Measurements from ENCODE around the gene PHACTR1. TPM values are rescaled to one million over a fixed set of nuclear protein-coding genes. Genes with fewer than 3 reads are reported as not detected.

Gene PHACTR1
- total RNA-seq, 1 donor from 2014 or later, result 8.5 TPM

DNA sequence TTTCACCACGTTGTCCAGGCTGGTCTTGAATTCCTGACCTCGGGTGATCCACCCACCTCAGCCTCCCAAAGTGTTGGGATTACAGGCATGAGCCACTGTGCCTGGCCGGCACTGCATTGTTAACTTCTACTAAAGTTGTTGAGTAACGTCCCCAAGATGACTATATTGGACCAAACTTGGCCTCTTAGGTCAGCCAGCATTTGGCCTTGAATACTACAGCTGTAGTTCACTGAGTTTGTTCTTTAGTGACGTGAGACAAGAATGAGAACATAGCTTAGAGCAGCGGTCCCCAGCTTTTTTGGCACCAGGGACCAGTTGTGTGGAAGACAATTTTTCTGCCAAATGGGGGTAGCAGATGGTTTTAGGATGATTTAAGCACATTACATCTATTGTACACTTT lies 374.6 kb downstream of the PHACTR1 start:
- no peaks in the 10 kb centered on the region for H3K9me3 Mint-ChIP-seq (ENCODE audit: unreplicated experiment)

DNA sequence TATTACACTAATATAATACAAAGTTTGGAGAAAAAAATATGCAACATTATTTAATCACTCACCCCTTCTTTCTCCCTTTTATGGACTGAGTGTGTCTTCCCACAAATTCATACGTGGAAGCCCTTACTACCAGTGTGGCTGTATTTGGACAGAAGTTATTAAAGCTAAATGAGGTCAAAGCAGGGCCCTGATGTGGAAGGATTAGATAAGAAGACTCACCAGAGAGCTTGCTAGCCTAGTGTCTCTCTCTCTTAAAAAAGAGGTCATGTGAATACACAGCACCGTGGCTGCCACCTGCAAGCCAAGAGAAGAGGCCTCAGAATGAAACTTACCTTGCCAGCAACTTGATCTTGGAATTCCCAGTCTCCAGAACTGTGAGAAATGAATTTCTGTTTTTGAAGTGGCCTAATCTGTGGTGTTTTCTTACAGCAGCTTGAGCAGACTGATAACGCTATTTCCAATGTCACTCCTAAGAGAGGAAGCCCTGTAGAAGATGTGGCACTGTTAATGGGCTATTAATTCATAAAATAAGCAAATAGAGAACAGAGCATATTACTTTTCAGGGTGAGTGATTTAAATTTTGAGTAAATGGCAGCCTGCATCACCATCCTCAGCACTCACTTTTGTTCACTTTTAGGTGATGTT lies 378.3 kb downstream of the PHACTR1 start:
- no peak overlapping the region for H3K9ac ChIP-seq (ENCODE audit: low read length)
- H3K9me3 ChIP-seq (ENCODE audit: insufficient read depth, low read depth, low read length), result no peaks in the 10 kb centered on the region
- no peaks in the 10 kb centered on the region for H3K9me3 Mint-ChIP-seq (ENCODE audit: unreplicated experiment)
- FAIRE-seq (no peak), DNase-seq (ENCODE audit: low read depth) (no peak)
- H3K4me1 ChIP-seq (ENCODE audit: insufficient read depth, low read length), result no peaks in the 10 kb centered on the region
- H3K4me3 Mint-ChIP-seq (ENCODE audit: unreplicated experiment), result no peak overlapping the region
- no peaks in the 10 kb centered on the region for H3K79me2 ChIP-seq (ENCODE audit: insufficient read depth, low read length)
- H3K27me3 Mint-ChIP-seq (ENCODE audit: low read depth, unreplicated experiment), result no peaks in the 10 kb centered on the region
- H3K4me1 Mint-ChIP-seq (ENCODE audit: low read depth, unreplicated experiment), result no peaks in the 10 kb centered on the region
- no peaks in the 10 kb centered on the region for H4K20me1 ChIP-seq (ENCODE audit: insufficient read depth, low read length)
- no peaks in the 10 kb centered on the region for H3K36me3 Mint-ChIP-seq (ENCODE audit: low read depth, unreplicated experiment)
- H2AFZ ChIP-seq (ENCODE audit: low read depth, low read length), result no peak overlapping the region
- H3K27ac ChIP-seq (ENCODE audit: low read depth, low read length), result no peak overlapping the region
- H3K27ac Mint-ChIP-seq (ENCODE audit: unreplicated experiment), result no peak overlapping the region
- H3K4me2 ChIP-seq (ENCODE audit: low read length), result no peak overlapping the region
- no peaks in the 10 kb centered on the region for H3K27me3 ChIP-seq (ENCODE audit: insufficient read depth, low read length)
- no peaks in the 10 kb centered on the region for H3K36me3 ChIP-seq (ENCODE audit: insufficient read depth, low read length)
- TF ChIP-seq, protein P1, sequence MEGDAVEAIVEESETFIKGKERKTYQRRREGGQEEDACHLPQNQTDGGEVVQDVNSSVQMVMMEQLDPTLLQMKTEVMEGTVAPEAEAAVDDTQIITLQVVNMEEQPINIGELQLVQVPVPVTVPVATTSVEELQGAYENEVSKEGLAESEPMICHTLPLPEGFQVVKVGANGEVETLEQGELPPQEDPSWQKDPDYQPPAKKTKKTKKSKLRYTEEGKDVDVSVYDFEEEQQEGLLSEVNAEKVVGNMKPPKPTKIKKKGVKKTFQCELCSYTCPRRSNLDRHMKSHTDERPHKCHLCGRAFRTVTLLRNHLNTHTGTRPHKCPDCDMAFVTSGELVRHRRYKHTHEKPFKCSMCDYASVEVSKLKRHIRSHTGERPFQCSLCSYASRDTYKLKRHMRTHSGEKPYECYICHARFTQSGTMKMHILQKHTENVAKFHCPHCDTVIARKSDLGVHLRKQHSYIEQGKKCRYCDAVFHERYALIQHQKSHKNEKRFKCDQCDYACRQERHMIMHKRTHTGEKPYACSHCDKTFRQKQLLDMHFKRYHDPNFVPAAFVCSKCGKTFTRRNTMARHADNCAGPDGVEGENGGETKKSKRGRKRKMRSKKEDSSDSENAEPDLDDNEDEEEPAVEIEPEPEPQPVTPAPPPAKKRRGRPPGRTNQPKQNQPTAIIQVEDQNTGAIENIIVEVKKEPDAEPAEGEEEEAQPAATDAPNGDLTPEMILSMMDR (IDR thresholded peaks at IDR 0.05; ENCODE audit: insufficient read depth, low read depth, low read length), result no peak
- no peak for TF ChIP-seq EZH2 (IDR thresholded peaks at IDR 0.05; ENCODE audit: insufficient read depth, low read length)
- H3K4me3 ChIP-seq (ENCODE audit: insufficient read depth, low read depth, low read length), result no peak overlapping the region

More for the DNA sequence above, 374.6 kb downstream of the PHACTR1 start:
- Histone ChIP-seq H3K9me3 (ENCODE audit: insufficient read depth, low read depth, low read length) (no peaks in the 10 kb centered on the region), H3K27me3 (ENCODE audit: insufficient read depth, low read length) (no peaks in the 10 kb centered on the region), H3K36me3 (ENCODE audit: insufficient read depth, low read length) (no peaks in the 10 kb centered on the region), H3K4me1 (ENCODE audit: insufficient read depth, low read length) (no peaks in the 10 kb centered on the region), H3K4me2 (ENCODE audit: low read length) (no peak overlapping the region), H3K9ac (ENCODE audit: low read length) (no peak overlapping the region), H2AFZ (ENCODE audit: low read depth, low read length) (no peak overlapping the region), H3K79me2 (ENCODE audit: insufficient read depth, low read length) (no peaks in the 10 kb centered on the region), H3K4me3 (ENCODE audit: insufficient read depth, low read depth, low read length) (no peak overlapping the region), H4K20me1 (ENCODE audit: insufficient read depth, low read length) (no peaks in the 10 kb centered on the region), H3K27ac (ENCODE audit: low read depth, low read length) (no peak overlapping the region)
- Mint-ChIP-seq H3K27ac (ENCODE audit: unreplicated experiment) (no peak overlapping the region), H3K4me1 (ENCODE audit: low read depth, unreplicated experiment) (no peaks in the 10 kb centered on the region), H3K36me3 (ENCODE audit: low read depth, unreplicated experiment) (no peaks in the 10 kb centered on the region), H3K27me3 (ENCODE audit: low read depth, unreplicated experiment) (no peaks in the 10 kb centered on the region), H3K4me3 (ENCODE audit: unreplicated experiment) (no peak overlapping the region)
- FAIRE-seq (no peak), DNase-seq (ENCODE audit: low read depth) (no peak)
- TF ChIP-seq EZH2 (IDR thresholded peaks at IDR 0.05; ENCODE audit: insufficient read depth, low read length), result no peak
- TF ChIP-seq, protein P1 (IDR thresholded peaks at IDR 0.05; ENCODE audit: insufficient read depth, low read depth, low read length), result no peak

DNA sequence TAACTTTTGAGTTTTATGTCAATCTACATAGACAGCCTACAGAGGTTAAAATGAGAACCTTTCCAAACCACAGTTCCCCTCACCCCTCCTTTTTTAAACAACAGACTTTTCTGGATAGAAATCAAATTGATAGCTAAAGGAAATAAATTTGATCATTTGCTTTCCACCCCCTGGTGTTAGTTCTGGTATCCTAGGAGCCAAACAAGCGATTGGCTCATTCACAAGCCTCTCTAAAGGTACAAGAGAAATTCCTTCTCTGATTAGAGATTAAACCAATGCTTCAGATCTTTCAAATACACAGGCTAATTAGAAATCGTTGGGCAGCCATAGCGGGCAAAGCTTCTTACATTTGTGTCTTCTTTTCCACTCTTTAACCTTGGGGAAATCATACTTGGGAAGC lies 379.5 kb downstream of the PHACTR1 start:
- TF ChIP-seq EZH2 (IDR thresholded peaks at IDR 0.05; ENCODE audit: insufficient read depth, low read length), result no peak
- TF ChIP-seq, protein P1 (IDR thresholded peaks at IDR 0.05; ENCODE audit: insufficient read depth, low read depth, low read length), result no peak
- FAIRE-seq (no peak), DNase-seq (ENCODE audit: low read depth) (no peak)
- H4K20me1 ChIP-seq (ENCODE audit: insufficient read depth, low read length), result no peaks in the 10 kb centered on the region
- no peaks in the 10 kb centered on the region for H3K9me3 ChIP-seq (ENCODE audit: insufficient read depth, low read depth, low read length)
- H3K27ac ChIP-seq (ENCODE audit: low read depth, low read length), result no peak overlapping the region
- no peak overlapping the region for H3K9ac ChIP-seq (ENCODE audit: low read length)
- H3K4me2 ChIP-seq (ENCODE audit: low read length), result no peak overlapping the region
- no peaks in the 10 kb centered on the region for H3K4me1 ChIP-seq (ENCODE audit: insufficient read depth, low read length)
- no peak overlapping the region for H2AFZ ChIP-seq (ENCODE audit: low read depth, low read length)
- Mint-ChIP-seq H3K4me3 (ENCODE audit: unreplicated experiment) (no peak overlapping the region), H3K27me3 (ENCODE audit: low read depth, unreplicated experiment) (no peaks in the 10 kb centered on the region), H3K4me1 (ENCODE audit: low read depth, unreplicated experiment) (no peaks in the 10 kb centered on the region), H3K36me3 (ENCODE audit: low read depth, unreplicated experiment) (no peaks in the 10 kb centered on the region), H3K27ac (ENCODE audit: unreplicated experiment) (no peak overlapping the region), H3K9me3 (ENCODE audit: unreplicated experiment) (no peaks in the 10 kb centered on the region)
- H3K36me3 ChIP-seq (ENCODE audit: insufficient read depth, low read length), result no peaks in the 10 kb centered on the region
- no peaks in the 10 kb centered on the region for H3K27me3 ChIP-seq (ENCODE audit: insufficient read depth, low read length)
- H3K79me2 ChIP-seq (ENCODE audit: insufficient read depth, low read length), result no peaks in the 10 kb centered on the region
- no peak overlapping the region for H3K4me3 ChIP-seq (ENCODE audit: insufficient read depth, low read depth, low read length)

Data from astrocyte (in vitro differentiated cells and primary cell).